NCI-H82 treated with DMSO at 0.1 percent for 48 hours (cell line): ENCODE results near the gene EEF2.
"Not testable (repeated sequence)": the region's sequence is repeated elsewhere in the genome, so short reads cannot be mapped to it uniquely, and the experiment has no call there.

Experiments used
- DNase-seq: peaks from one replicate; lab custom pipeline; 2025; ENCODE audit not compliant: unreplicated experiment; lab: John Stamatoyannopoulos, UW

The EEF2 gene

DNA sequence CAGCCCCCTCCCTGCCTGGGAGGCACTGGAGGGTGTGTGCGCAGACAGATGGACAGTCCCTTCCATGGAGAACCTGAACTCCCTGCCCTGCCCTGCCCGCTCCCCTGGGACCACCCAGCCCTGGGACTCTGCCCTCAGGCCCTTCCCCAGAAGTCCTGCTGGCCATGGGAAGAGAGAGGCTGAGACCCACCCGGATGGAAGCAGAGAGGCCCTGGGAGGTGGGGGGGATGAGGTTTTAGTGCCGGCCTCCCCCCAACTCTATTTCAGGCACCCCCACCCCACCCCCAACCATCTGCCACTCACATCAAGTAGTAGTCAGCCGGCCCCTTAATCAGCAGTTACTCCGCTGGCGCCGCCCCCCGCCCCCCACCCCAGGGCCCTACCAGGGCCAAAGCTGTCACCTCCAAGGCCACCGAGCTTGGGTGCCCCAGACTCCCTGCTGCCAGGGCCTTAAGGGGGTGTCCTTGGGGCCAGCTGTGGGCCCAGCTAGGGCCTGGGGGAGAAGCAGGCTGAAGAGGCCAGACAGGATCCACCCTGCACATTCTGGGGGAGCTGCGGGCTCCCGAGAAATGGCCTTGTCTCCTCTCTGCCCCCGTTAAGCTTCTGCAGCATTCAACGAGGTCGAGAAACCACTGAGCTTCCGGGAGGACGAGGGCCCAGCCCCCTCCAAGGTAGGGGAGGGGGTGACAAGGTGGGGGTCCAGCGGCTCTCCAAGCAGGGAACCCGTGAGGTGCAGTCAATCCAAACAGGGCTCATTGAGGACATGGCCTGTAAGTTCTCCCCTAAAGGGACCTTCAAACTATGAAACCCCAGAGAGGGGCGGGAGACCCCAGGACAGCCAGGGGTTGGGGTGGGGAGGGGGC is 35.0 kb downstream of the EEF2 start:
- DNase-seq: no peak

DNA sequence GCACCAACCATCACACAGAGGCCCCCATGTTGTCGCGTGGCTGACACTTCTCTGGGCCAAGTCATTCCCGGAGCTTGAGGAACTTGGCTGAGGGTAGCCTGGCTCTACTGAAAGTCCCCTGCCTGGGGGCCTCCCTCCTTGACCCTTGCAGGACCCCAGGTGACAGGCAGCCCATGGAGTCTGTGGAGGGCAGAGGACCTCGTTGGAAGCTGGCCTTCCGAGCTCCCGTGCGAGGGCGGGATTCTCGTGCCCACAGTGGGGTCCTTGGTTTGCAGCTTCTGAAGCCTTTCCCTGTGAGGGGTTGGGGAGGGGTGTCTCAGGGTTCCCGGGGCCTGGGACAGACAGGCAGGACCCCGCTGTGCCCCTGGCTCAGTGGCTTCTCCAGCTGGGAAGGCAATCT is 36.0 kb downstream of the EEF2 start:
- no peak for DNase-seq

DNA sequence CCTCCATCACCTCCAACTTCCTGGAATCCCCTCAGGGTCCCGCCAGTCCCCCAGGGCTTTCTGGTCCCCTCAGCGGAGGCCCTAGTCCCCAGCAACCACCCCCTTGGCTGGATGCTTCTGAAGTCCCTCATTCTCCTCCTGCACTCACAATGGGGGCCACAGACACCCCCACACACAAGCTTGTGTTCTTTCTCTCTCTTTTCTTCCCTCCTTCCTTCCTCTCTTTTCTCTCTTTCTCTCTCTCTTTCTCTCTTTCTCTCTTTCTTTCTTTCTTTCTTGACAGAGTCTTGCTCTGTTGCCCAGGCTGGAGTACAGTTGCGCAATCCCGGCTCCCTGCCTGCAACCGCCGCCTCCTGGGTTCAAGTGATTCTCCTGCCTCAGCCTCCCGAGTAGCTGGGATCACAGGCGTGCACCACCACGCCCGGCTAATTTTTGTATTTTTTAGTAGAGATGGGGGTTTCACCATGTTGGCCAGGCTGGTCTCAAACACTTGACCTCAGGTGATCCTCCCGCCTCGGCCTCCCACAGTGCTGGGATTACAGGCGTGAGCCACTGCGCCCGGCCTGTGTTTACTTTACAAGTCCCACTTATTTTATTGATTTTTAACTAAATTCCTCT is 37.8 kb downstream of the EEF2 start:
- not testable (repeated sequence) for DNase-seq

DNA sequence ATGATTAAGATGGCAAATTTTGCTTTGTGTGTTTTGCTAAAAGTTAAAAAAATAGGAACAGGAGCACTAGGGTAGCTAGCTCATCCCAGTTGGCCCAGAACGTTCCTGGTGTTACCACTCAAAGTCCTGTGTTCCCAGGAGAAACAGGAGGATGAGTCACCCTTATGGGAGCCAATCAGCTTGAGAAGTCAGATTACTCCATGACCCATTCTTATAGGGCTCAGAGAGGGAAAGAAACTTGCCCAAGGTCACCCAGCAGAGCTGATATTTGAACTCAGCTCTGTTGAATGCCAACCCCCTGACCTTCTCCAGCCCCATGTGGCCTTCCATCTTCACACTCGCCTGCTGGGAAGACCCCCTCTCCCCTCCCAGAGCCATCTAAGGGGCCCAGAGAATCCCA is 39.4 kb downstream of the EEF2 start:
- DNase-seq: no peak

DNA sequence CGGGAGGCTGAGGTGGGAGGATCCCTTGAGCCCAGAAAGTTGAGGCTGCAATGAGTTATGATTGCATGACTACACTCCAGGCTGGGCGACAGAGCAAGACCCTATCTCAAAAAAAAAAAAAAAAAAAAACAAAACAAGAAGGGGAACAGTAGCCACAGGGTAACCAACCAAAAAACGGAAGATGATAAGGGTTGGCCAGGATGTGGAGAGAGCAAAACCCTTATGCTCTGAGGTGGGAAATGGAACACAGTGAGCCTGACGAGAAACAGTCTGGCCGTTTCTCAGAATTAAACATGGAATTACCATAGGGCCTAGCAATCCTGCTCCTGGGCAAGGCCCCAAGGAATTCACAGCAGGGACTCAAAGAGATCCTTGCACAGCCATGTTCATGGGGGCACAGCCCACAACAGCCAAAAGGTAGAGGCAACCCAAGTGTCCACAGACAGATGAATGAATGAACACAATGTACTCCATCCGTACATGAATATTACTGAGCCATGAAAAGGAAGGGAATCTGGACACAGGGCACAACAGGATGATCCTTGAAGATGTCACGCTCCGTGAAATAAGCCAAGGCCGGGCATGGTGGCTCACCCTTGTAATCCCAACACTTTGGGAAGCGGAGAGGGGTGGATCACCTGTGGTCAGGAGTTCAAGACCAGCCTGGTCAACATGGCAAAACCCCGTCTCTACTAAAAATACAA is 41.1 kb downstream of the EEF2 start:
- DNase-seq: no peak

DNA sequence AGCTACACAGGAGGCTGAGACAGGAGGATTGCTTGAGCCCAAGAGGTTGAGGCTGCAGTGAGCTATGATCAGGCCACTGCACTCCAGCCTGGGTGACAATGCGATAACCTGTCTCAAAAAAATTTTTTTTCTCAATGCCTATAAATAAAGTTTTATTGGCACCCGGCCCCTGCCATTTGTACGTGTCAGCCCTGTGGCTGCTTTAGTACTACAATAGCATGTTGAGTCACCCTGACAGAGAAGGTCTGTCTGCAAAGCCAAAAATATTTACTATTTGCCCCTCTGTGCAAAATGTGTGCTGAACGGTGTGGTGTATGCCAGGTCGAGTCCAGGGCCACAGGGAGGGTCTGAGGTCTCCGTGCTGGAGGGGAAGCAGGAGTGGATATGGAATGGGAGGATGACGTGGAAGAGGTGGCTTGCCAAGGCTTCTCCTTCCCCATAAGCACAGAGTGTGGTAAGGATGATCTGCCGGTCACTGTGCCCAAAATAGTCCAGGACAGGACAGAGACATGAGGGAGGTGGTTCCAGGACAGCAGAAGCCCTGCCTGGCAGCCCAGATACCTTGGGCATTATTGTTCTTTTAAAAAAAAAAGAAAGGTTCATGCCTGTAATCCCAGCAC is 42.4 kb downstream of the EEF2 start:
- DNase-seq: no peak

DNA sequence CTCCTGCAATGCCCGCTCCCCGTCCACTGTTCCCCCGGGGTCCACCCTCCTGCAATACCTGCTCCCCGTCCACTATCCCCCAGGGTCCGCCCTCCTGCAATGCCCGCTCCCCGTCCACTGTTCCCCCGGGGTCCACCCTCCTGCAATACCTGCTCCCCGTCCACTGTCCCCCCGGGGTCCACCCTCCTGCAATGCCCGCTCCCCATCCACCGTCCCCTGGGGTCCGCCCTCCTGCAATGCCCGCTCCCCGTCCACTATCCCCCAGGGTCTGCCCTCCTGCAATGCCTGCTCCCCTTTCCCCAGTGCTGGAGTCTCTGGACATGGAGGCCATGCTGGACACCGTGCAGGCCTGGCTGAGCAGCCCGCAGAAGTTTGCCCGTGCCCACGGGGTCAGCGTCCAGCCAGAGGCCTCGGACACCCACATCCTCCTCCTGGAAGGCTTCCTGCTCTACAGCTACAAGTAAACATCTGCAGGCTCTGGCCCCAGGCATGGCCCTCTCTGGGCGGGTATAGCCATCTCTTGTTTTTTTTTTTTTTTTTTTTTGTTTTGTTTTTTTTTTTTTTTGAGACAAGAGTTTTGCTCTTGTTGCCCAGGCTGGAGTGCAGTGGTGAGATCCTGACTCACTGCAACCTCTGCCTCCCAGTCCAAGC is 46.8 kb downstream of the EEF2 start:
- not testable (repeated sequence) for DNase-seq

DNA sequence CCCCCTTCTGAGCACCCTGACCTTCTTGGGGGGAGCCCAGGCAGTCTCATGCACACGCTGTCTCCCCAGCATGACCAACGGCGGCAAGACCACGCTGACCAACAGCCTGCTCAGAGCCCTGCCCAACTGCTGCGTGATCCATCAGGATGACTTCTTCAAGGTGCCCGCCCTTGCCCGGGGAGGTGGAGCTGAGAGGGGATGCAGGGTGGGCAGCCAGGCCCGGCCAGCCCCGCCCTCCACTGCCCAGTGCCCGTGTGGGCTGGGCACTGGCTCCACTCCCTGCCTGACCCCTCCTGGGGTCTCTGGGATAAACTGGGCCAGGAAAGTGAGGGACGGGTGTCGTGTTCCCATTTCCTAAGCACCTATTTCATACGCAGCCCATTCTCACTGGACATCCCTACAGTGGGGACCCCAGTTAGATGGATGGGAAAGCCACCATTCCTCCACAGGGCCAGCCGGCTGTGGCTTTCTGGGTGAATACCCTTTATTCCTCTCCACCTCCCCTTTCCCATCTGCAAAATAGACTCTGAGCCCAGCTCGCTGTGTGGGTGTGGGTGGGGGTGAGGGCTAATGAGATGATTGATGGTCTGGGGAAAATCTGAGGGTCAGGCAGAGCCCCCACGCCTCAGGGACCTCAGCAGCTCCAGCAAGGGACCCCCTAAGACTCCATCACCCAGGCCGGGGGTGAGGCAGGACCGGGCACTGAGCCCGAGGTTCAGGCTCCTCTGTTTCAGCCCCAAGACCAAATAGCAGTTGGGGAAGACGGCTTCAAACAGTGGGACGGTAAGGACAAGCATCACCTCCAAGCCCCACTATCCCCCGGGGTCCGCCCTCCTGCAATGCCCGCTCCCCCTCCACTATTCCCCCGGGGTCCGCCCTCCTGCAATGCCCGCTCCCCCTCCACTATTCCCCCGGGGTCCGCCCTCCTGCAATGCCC is 48.5 kb downstream of the EEF2 start:
- DNase-seq: no peak

DNA sequence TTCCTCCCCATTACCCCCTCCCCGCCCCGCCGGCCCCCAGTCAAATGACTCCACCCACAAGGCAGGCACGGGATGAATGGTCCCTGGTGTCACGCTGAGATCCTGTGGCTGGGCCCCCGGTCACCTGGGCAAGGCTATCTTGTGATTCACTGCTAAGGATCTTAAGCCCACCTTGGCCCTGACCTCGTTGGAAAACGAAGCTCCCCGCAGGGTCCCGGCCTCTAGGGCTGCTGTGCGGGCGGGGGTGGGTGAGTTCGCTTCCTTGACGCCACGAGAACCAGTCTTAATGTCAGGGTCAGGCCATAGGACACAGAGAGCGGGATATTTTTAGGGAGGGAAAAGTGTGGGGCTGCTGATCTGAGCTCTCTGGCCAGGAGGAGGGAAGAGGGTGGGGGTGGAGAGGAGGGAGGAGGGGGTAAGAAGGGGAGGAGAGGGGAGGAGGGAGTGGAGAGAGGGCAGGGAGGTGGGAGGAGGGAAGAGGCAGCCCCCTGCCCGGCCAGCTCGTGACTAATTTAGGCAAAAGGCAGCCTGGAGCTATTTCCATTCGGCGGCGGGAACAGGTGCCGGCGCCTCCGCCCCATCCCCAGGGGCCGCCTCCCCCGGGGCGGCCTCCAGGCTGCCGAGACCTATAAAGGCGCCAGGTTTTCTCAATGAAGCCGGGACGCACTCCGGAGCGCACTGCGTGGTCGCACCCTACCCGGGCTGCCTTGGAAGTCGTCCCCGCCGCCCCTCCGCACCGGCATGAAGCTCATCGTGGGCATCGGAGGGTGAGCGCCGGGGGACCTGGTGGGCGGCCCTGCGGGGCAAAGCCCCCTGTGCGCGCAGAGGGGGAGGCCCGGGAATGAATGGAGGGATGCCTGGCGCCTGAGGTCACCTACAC is 52.1 kb downstream of the EEF2 start, which contains the start of gene NMRK2:
NMRK2 (plus strand) TSS at position 139 of the 880 bp plus-strand sequence; CDS start at position 742, 603 bp downstream.
- DNase-seq: no peak

DNA sequence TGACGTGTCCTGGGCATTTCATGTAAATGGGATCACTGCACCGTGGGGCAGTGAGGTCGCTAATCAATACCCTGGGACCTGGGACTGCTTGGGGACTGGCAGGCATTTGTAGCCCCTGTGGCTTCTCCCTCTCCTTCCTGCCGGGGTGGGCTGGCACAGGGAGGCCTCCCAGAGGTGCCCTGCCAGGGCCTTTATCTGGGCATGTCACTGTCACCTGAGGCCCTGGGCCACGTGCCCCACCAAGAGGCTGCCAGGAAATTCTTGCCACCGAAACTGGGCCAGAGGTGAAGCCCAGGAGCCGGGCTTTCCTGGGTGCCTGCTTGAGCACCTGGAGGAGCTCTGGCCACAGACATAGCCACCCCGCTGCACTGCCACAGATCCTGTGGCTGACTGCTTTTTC is 54.2 kb downstream of the EEF2 start:
- no peak for DNase-seq
